GM18502 (cell line): Measurements from ENCODE around the gene CDK1.
"Not testable (repeated sequence)": the region's sequence is repeated elsewhere in the genome, so short reads cannot be mapped to it uniquely, and the experiment has no call there.

Experiments used
- ATAC-seq: cut with Tn5 transposase; IDR thresholded peaks from one replicate; pipeline ENCODE4 v1.9.1; 2021; ENCODE audit warnings: mild to moderate bottlenecking; ENCODE audit not compliant: unreplicated experiment, poor library complexity

The CDK1 gene

DNA sequence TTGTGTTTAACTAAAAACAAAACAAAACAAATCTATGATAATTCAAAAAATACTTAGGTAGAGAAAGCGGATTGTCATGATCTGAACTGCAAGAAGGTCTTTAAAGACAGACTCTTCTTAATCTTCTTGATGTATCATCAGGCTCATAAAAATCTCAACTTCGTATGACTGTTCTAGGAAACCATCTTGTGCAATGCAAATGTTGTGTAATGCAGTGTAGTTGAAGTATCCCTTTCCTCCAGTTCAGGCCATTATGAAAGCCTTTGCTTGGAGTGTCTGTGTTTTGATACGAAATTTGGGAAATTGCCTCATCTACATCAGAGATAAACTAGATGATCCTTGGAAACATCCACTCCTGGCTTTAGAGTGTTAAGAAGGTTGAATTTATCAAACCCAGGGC lies 30.9 kb downstream of the CDK1 start:
- ATAC-seq, result no peak

DNA sequence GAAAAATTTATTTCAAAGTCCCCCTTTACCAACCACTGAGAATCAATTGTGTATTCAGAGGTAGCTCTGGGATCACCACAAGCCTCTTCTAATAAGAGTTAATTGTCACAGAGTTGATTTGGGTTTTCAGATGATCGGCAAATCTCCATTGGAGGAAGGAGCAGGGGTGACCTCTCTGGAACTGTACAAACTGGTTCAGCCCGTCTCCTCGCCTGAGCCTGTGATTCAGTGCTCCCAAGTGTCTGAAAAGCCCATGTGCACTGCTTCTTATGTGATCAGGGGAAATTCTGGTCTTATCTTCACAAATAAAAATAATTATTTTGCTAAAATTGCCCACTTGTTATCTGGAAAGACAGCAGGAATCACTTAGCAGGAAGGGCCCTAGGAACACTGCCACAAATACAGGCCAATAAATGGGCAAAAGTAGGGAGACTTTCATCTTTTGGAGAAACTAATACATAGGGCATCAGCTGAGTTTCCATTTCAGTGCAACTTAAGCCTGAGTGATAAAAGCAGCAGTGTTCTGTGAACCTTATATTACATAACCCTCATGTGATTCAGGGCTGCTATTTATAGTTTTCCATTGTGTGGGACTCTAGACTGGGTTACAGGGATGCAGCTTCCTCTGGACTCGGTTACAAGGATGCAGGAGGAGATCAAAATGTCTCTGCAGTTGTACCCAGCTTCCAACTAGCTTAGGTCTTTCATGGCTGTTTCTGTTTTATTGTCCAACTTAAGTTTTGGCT lies 32.3 kb downstream of the CDK1 start:
- ATAC-seq, result no peak

DNA sequence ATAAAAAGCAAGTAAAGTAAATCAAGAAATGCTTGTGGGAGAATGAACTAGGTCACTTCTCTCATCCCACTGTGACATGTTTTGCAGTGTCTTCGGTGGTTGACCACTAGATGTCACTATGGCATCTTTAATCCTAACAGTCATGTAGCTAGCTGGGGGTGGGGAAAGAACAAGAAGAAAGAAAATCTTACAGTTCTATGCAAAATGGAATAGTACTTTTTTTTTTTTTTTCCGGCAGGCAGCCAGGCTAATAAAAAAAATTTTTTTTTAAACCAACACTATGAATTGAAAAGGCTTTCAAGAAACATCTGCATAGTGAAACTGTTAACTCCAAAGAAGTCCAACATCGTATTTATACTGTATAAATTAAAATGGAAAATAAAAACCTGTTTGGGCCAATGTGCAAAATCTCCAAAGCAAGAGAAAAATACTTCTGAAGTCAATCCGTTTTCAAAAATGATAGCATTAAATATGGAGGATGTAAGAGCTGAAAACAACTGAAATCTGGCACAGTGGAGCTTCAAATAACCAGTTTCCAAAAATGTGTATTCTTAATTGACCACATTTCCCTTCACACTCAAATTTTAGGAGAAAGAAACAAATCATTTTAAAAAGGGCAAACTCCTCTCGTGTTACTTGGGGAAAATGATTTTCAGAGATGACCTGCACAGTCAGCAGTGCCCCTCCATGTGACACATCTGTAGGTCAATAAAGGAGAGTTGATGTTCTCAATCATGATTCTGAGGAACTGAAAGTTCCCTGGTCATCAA lies 38.5 kb downstream of the CDK1 start:
- ATAC-seq, result peak; percentile 86

DNA sequence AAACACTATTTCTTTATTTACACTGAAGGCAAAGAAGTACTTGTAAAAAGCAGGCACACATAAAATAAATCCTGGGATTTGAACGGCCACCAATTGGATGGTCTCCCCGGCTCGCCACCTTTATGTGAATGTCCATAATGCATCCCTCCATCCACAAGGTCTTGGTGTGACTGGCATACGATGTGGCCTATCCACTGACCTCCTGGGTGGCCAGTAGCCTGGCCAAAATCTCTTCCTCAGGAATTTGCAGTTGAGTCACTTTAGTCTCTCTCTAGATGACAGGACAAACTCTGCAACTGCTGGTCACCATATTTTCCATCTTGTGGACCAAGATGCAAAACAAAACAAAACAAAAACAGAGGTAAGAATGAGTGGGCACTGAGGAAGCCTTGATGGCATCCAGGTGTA lies 39.1 kb downstream of the CDK1 start:
- no peak for ATAC-seq

DNA sequence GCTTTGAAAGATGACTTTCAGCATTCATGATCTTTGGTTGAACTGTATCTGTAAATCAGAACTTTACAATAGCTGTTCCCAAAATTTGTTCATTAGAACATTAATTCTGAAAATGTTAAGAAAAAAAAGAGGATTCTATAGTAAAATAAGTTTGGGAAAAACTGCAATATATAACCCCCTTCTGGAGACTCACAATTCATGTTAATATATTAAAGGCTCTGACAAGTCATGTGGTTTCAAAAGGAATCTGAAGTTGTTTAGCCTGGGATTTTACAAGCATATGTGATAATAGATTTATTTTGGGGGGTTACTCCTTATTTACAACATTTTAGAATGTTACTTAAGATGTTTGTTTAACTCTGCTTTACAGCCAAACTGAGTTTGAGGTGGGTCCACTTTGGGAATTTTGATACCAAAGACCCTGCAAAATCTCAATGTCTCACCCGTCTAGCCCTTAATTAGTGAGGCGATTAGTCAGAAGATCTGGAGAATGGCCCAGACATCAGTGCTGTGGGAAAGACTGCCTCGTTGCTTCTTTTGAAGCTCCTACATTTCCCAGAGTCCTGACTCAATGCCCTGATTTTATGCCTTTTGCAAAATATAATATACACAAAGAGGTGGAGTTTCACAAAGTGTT lies 40.0 kb downstream of the CDK1 start:
- ATAC-seq, result no peak

DNA sequence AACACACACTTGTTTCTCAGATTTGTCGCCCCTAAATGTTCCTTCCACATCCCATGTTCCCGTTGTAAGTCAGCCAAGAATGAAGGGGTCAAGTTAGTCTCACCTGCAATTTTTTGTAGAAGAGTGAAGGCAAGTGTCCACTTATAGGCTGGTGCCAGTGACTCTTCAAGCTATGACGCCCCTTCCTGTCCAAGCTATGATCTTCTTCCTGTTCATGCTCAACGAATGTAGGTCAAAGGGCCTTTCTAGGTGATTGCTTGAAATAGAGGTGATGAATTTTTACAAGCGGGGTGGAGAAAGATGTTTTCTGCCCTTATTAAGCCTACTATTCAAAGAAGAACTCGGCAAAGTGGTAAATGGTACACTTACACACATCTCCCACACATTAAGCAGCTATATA lies 41.0 kb downstream of the CDK1 start:
- no peak for ATAC-seq

DNA sequence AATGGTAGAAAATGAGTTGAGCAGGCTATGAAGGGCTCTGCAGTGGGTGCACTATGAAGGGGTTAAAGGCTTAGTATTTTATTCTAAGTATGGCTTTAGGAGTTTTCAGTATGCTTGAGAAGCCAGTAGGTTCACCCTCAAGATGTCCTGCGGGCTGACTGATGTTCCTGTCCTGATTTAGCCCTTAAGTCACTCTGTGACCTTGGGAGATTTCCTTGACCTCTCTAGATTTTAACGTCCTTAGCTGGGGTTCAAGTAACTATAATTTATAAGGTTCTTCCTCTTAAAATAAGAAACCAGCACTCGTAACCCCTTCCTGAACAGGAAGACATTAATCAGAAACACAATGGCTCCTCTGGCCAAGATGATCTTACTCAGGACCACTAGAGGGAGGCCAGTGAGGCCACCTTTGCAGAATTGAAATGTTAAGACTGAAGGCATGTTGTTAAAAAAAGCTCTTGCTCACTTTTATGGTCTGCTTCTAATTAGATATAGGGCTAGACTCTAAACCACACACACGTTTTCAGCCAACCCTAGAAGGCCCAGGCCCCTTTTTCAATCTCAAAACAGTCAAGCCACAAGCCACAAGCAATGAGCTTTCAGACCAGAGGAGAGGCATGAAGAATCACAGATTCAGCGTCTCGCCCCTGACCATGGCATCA lies 41.9 kb downstream of the CDK1 start:
- ATAC-seq, result peak; percentile 64

DNA sequence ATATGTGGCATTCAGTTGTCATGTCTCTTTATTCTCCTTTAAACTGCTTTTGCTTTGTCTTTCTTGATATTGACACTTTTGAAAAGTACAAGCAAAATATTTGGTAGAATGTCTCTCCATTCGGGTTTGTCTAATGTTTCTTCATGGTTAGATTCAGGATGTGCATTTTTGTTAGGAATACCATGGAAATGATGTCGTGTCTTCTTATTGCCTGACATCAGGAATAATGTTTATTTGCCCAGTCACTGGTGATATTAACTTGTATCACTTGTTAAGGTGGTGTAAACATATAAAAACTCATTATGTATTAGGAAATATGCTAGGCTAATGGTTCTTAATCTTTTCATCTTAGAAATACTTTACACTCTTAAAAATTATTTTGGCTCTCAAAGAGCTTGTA lies 43.4 kb downstream of the CDK1 start:
- no peak for ATAC-seq

DNA sequence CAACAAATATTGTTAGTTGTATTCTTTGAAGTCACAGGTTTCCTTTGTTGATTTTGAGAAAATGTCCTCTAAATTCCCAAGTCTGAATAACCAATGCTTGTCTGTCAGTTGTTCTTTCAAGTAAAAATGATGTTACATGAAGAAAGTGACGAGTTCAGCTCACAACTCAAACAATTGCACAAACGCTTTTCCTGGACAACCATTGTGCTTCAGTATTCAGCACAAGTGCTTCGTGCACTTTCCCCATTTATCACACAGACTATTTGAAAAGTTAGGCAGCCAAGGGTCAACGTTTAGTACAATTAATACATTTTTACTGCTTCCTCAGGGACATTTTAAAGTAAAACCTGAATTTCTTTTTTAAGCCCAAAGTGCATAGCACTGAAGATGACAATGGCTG lies 44.5 kb downstream of the CDK1 start:
- ATAC-seq, result no peak

DNA sequence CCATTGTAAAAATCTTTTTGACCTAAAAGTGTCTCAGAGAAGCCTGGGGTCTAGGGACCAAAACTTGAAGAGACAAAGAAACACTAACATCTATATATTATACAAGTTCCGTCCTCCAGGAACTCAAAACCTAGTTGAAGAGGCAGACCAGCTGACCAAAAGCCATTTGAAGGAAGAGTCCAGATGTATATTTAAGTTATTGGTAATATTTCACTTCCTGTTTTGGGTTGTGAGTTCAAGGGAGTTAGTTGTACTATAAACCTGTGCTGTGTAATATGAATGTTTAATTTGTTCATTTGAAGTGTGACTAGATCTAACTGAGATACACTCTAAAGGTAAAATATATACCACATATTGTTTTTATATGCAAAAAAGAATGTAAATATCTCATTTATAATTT lies 45.0 kb downstream of the CDK1 start:
- ATAC-seq, result no peak

DNA sequence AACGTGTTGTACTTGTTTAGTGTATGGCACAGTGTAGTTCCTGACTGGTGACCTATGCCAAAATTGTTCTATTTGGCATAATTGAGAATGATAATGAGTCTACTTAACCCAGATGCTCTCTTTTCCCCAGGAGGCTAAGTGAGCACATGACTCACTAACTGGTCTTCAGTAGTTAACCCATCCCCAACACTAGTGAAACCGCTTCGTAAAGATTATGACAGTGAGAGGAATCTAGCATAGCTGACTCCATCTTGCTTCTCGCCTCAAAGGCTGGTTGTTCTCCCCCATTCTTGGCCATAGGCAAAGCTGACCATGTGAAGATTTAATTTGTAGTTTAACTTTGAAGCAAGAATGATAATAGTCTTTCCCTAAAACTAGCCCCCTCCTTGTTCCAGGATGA lies 47.2 kb downstream of the CDK1 start:
- no peak for ATAC-seq

DNA sequence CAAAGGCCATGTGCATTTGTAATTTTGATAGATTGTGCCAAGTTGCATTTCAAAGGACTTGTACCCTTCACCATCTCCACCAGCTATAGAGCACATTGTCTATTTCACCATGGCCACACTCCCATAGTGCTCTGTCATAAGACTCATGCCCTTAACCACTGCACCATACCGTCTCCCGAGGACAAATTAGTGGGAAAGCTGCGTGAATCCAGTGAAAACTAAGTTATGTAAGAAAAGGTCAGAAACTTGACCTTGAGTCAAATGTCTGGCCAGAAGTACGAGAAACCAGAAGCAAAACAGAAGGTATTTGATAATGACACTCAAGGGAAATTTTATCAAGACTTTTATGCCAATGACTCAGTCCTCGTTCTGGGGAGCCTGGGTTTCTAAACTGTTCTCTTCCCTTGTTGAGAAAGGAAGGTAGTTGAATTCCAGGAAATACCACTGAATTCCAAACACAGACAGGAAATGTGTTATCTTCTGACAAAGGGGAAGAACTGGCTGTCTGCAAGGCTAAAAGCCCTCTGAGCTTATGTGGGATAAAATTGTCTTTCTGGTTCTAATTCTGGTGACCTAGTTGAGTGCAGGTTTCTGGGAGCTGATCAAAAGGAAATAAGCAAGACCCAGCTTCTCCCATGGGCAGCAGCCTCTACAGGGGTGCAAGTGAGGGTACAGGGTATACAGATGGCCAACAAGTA lies 49.7 kb downstream of the CDK1 start:
- ATAC-seq, result no peak

DNA sequence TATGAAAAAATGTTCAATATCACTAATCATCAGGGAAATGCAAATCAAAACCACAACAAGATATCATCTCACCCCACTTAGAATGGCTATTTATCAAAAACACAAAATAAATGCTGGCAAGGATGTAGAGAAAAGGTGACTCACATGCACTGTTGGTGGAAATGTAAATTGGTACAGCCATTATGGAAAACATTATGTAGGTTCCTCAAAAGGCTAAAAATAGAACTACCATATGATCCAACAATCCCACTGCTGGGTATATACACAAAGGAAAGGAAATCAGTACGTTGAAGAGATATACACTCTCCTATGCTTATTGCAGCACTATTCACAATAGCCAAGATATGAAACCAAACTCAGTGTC lies 50.2 kb downstream of the CDK1 start:
- no peak for ATAC-seq

DNA sequence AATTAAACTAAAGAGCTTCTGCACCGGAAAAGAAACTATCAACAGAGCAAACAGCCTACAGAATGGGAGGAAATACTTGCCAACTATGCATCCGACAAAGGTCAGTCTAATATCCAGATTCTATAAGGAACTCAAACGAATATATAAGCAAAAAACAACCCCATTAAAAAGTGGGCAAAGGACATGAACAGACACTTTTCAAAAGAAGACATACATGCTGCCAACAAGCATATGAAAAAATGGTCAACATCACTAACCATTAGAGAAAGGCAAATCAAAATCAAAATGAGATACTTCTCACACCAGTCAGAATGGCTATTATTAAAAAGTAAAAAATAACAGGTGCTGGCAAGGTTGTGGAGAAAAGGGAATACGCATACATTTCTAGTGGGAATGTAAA lies 53.9 kb downstream of the CDK1 start:
- not testable (repeated sequence) for ATAC-seq

DNA sequence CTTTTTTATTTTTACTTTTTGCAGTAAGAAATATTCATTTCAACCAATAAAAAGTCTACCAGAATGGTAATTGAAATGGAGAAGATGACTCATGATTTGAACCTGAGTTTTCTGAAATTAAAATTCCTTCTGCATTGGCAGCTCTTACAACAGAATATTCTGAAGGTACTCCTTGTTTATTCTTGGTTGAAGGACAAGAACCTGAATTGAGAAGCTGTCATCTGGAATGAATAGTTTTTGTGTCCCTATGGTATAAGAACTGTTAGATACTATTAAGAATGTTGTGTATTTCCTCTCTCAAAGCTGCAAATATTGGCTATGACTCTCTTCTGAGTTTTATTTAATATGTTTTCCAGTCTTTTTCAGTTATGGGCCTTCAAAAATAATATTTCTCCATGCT lies 56.1 kb downstream of the CDK1 start:
- ATAC-seq, result no peak

DNA sequence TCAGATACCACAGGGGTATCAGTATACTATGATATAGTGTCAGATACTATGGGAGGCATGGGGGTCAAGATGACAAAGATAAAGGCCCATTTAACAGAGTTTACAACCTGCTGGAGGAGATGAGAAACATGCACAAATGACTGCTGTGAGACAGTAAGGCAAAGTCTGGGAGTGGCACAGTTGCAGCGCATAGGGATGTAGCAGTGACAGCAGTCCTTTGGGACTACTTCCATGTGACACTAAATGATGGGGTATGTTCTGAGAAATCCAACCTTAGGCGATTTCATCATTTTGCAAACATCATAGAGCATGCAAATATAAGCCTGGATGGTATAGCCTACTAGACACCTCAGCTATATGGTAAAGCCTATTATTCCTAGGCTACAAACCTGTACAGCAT lies 56.8 kb downstream of the CDK1 start:
- ATAC-seq, result no peak

DNA sequence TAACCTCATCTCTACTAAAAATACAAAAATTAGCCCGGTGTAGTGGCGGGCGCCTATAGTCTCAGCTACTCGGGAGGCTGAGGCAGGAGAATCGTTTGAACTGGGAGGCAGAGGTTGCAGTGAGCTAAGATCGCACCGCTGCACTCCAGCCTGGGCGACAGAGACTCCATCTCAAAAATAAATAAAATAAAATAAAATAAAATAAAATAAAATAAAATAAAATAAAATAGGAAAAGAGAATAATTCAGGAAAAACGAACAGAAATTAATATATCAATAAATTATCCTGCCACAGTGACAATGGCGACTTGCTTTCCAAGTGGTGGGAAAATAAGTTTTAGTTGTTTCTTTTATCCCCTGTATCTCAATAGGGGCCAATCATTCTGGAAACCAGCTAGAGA lies 62.9 kb downstream of the CDK1 start:
- not testable (repeated sequence) for ATAC-seq

DNA sequence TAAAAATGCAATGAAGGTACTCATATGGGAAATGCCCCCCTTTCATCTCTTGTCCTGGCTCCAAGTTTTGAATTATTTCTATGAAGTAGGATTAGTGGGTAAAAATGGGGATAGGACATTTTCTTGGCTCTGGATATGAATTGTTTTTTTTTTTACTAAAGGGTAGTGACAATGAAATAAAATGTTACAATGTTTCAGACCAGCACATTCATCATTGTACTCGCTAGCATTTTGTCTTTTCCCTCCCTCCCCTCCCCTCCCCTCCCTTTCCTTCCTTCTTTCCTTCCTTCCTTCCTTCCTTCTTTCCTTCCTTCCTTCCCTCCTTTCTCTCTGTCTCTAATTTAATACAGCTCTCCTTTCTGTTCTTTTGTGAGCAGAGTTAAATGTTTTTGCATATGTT lies 64.4 kb downstream of the CDK1 start:
- ATAC-seq, result no peak
